HepG2 (cell line): ENCODE measurements around the gene ANAPC1.
"Not testable (repeated sequence)": the region's sequence is repeated elsewhere in the genome, so short reads cannot be mapped to it uniquely, and the experiment has no call there.

Experiments used
- MYC ChIP-seq: sonication (generic); formaldehyde crosslinking; IDR thresholded peaks from 2 replicates; pipeline ENCODE4 v1.9.0; 2021; ENCODE audit warnings: missing genetic modification reagents, borderline replicate concordance
- TCF7 ChIP-seq: sonication (generic); IDR thresholded peaks from 2 replicates; pipeline ENCODE4 v1.6.1; 2016; ENCODE audit warnings: antibody characterized with exemption, low read depth
- ZNF33B ChIP-seq: sonication (generic); formaldehyde crosslinking; IDR thresholded peaks from 2 replicates; pipeline ENCODE4 v1.5.1; 2020; ENCODE audit warnings: mild to moderate bottlenecking, missing genetic modification reagents
- ZNF558 ChIP-seq: sonication (generic); formaldehyde crosslinking; IDR thresholded peaks from 2 replicates; pipeline ENCODE4 v1.9.0; 2022; ENCODE audit warnings: mild to moderate bottlenecking, missing genetic modification reagents, borderline replicate concordance
- TF ChIP-seq, protein P1 (sequence below): sonication (generic); formaldehyde crosslinking; IDR thresholded peaks from 2 replicates; pipeline ENCODE4 v1.5.0; 2020; ENCODE audit warnings: mild to moderate bottlenecking, missing genetic modification reagents, moderate library complexity
- TF ChIP-seq, protein P2 (sequence below): sonication (generic); formaldehyde crosslinking; IDR thresholded peaks from 2 replicates; pipeline ENCODE4 v1.4.0; 2020; ENCODE audit warnings: missing genetic modification reagents
- TF ChIP-seq, protein P3 (sequence below): sonication (generic); formaldehyde crosslinking; IDR thresholded peaks from 2 replicates; pipeline ENCODE4 v1.4.0; 2020; ENCODE audit warnings: missing genetic modification reagents

DNA sequence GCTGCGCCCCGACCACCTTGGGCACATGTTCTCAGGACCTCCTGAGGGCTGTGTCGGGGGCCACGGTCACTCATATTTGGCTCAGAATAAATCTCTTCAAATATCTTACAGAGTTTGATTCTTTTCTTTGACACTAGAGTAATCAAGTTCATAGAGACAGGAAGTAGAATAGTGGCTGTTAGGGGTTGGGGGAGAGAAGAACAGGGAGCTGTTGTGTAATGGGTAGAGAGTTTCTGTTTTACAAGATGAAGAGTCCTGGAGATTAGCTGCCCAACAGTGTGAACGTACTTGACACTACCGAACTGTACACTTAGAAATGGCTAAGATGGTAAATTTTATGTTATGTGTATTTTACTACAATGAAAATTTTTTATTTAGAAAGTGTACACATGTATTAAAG, 148.6 kb downstream of the ANAPC1 start:
- TF ChIP-seq, protein P1, sequence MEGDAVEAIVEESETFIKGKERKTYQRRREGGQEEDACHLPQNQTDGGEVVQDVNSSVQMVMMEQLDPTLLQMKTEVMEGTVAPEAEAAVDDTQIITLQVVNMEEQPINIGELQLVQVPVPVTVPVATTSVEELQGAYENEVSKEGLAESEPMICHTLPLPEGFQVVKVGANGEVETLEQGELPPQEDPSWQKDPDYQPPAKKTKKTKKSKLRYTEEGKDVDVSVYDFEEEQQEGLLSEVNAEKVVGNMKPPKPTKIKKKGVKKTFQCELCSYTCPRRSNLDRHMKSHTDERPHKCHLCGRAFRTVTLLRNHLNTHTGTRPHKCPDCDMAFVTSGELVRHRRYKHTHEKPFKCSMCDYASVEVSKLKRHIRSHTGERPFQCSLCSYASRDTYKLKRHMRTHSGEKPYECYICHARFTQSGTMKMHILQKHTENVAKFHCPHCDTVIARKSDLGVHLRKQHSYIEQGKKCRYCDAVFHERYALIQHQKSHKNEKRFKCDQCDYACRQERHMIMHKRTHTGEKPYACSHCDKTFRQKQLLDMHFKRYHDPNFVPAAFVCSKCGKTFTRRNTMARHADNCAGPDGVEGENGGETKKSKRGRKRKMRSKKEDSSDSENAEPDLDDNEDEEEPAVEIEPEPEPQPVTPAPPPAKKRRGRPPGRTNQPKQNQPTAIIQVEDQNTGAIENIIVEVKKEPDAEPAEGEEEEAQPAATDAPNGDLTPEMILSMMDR: not testable (repeated sequence)
- not testable (repeated sequence) for TF ChIP-seq MYC (CRISPR knock-in tag); TCF7; ZNF33B (CRISPR knock-in tag); ZNF558 (CRISPR knock-in tag)
- TF ChIP-seq, protein P2, sequence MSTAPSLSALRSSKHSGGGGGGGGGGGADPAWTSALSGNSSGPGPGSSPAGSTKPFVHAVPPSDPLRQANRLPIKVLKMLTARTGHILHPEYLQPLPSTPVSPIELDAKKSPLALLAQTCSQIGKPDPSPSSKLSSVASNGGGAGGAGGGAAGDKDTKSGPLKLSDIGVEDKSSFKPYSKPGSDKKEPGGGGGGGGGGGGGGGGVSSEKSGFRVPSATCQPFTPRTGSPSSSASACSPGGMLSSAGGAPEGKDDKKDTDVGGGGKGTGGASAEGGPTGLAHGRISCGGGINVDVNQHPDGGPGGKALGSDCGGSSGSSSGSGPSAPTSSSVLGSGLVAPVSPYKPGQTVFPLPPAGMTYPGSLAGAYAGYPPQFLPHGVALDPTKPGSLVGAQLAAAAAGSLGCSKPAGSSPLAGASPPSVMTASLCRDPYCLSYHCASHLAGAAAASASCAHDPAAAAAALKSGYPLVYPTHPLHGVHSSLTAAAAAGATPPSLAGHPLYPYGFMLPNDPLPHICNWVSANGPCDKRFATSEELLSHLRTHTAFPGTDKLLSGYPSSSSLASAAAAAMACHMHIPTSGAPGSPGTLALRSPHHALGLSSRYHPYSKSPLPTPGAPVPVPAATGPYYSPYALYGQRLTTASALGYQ (CRISPR knock-in tag): not testable (repeated sequence)
- TF ChIP-seq, protein P3, sequence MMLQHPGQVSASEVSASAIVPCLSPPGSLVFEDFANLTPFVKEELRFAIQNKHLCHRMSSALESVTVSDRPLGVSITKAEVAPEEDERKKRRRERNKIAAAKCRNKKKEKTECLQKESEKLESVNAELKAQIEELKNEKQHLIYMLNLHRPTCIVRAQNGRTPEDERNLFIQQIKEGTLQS (CRISPR knock-in tag): not testable (repeated sequence)
